Endodermal cell (in vitro differentiated cells): ENCODE results near the gene CRTAC1. TPM values are rescaled to one million over a fixed set of nuclear protein-coding genes. Genes with fewer than 3 reads are reported as not detected.

Source experiments
- DNase-seq: peaks from one replicate; pipeline ENCODE4 v3.0.0-alpha.2; 2017
- H3K27ac ChIP-seq: 2 replicates; pipeline ENCODE4 v1.5.1; 2013; ENCODE audit warnings: mild to moderate bottlenecking, low read depth, low read length, moderate library complexity
- H3K27me3 ChIP-seq: 2 replicates; pipeline ENCODE4 v1.6.1; 2013; ENCODE audit warnings: mild to moderate bottlenecking, low read length, moderate library complexity; ENCODE audit not compliant: insufficient read depth, control insufficient read depth, poor library complexity, severe bottlenecking
- H3K36me3 ChIP-seq: 2 replicates; pipeline ENCODE4 v1.7.0; 2013; ENCODE audit warnings: mild to moderate bottlenecking, low read length, moderate library complexity; ENCODE audit not compliant: control insufficient read depth, insufficient read depth
- H3K4me1 ChIP-seq: one replicate; pipeline ENCODE4 v1.7.0; 2013; ENCODE audit warnings: low read length; ENCODE audit not compliant: control insufficient read depth, insufficient read depth
- H3K4me3 ChIP-seq: 2 replicates; pipeline ENCODE4 v1.5.1; 2013; ENCODE audit warnings: mild to moderate bottlenecking, low read length, moderate library complexity
- H3K9ac ChIP-seq: 2 replicates; pipeline ENCODE4 v1.6.1; 2013; ENCODE audit warnings: mild to moderate bottlenecking, low read length, moderate library complexity; ENCODE audit not compliant: poor library complexity, severe bottlenecking; ENCODE audit errors: extremely low read depth
- H3K9me3 ChIP-seq: 2 replicates; pipeline ENCODE4 v1.6.1; 2013; ENCODE audit warnings: mild to moderate bottlenecking, low read length, moderate library complexity; ENCODE audit not compliant: control insufficient read depth
- H3K27ac Mint-ChIP-seq: 2 replicates; pipeline ENCODE4 v1.8.0; 2020; ENCODE audit warnings: mixed read lengths
- H3K27me3 Mint-ChIP-seq: 2 replicates; pipeline ENCODE4 v1.8.0; 2021; ENCODE audit warnings: mild to moderate bottlenecking, mixed read lengths; ENCODE audit not compliant: insufficient read depth
- H3K36me3 Mint-ChIP-seq: 2 replicates; pipeline ENCODE4 v1.8.0; 2020; ENCODE audit warnings: low read depth, mixed read lengths
- H3K4me1 Mint-ChIP-seq: 2 replicates; pipeline ENCODE4 v1.8.0; 2020; ENCODE audit warnings: mixed read lengths
- H3K4me3 Mint-ChIP-seq: 2 replicates; pipeline ENCODE4 v1.8.0; 2020; ENCODE audit warnings: mild to moderate bottlenecking, moderate library complexity, mixed read lengths
- H3K9me3 Mint-ChIP-seq: 2 replicates; pipeline ENCODE4 v1.8.0; 2020; ENCODE audit warnings: mild to moderate bottlenecking, mixed read lengths
- WGBS, 2 experiments: methylation state at CpG; one replicate each; pipeline versions ENCODE4 v1.1.5 to v1.1.7; 2013; ENCODE audit warnings: missing lambda C conversion rate in 2 of 2, mixed read lengths in 1 of 2; ENCODE audit not compliant: insufficient coverage in 1 of 2, insufficient read length in 1 of 2; 5-methylcytosine and 5-hydroxymethylcytosine counted together
- total RNA-seq, 2 donors: library from RNA; stranded (reverse); fragmentation: NEBNext Ultra II Directional in 1 of 2; extraction: Animal tissue kit (Norgen Biotek cat#: 25700) in 1 of 2; gene quantifications; 2 replicates in 1 of 2; 3 replicates in 1 of 2; pipeline ENCODE4 v1.2.1, GENCODE V29; 2021
- TF ChIP-seq, protein P1 (sequence below): fragments of 200-600 bp; sonication (generic); conservative IDR thresholded peaks from 2 replicates; pipeline ENCODE4 v1.5.0; 2021; ENCODE audit warnings: antibody characterized with exemption, mild to moderate bottlenecking

CRTAC1 gene
- total RNA-seq, 2 donors from 2014 or later, result 0.13 to 0.24 TPM

DNA sequence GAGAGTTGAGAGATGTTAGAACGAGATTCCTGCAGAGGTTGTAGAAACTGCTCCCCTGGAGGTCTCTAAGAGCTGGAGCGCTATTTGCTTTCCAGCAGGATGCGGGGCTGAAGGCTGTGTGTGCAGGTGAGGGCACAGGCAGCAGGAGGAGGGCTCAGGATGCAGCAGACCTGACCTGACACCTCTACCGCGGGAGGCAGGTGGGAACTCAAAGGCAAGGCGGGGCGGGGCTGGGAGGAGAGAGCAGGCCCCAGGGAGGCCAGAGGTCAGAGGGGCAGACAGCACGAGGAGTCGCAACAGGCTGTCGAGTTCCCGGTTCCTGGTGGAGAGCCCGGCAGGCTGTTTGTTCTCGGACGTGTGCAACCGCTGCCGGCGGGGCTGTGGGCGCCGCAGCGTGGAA lies 7.9 kb upstream of the CRTAC1 start:
- Mint-ChIP-seq H3K4me1 (peaks cover 17% of the 10 kb centered on the region), H3K9me3 (no peaks in the 10 kb centered on the region), H3K27me3 (peaks cover 90% of the 10 kb centered on the region), H3K27ac (no peak overlapping the region), H3K4me3 (no peak overlapping the region), H3K36me3 (no peaks in the 10 kb centered on the region)
- Histone ChIP-seq H3K4me3 (no peak overlapping the region), H3K36me3 (no peaks in the 10 kb centered on the region), H3K27me3 (peaks cover 83% of the 10 kb centered on the region), H3K9ac (no peak overlapping the region), H3K27ac (no peak overlapping the region), H3K9me3 (no peaks in the 10 kb centered on the region), H3K4me1 (no peaks in the 10 kb centered on the region)
- TF ChIP-seq, protein P1, sequence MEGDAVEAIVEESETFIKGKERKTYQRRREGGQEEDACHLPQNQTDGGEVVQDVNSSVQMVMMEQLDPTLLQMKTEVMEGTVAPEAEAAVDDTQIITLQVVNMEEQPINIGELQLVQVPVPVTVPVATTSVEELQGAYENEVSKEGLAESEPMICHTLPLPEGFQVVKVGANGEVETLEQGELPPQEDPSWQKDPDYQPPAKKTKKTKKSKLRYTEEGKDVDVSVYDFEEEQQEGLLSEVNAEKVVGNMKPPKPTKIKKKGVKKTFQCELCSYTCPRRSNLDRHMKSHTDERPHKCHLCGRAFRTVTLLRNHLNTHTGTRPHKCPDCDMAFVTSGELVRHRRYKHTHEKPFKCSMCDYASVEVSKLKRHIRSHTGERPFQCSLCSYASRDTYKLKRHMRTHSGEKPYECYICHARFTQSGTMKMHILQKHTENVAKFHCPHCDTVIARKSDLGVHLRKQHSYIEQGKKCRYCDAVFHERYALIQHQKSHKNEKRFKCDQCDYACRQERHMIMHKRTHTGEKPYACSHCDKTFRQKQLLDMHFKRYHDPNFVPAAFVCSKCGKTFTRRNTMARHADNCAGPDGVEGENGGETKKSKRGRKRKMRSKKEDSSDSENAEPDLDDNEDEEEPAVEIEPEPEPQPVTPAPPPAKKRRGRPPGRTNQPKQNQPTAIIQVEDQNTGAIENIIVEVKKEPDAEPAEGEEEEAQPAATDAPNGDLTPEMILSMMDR, result peak; percentile 25
- DNase-seq, result peak; percentile 93
- WGBS, 2 experiments, result 19 to 33% methylated on average over 8 to 20 of the region's 20 CpGs

GRCh38 chr10:98035599-98035998 lies 5.2 kb upstream of the CRTAC1 start:
- Histone ChIP-seq H3K9ac (no peak overlapping the region), H3K4me1 (no peaks in the 10 kb centered on the region), H3K9me3 (no peaks in the 10 kb centered on the region), H3K27me3 (peaks cover 98% of the 10 kb centered on the region), H3K36me3 (no peaks in the 10 kb centered on the region), H3K4me3 (no peak overlapping the region), H3K27ac (no peak overlapping the region)
- WGBS, 2 experiments, result 0 to 36% methylated on average over 1 of the region's 1 CpG
- DNase-seq, result no peak
- H3K4me1 Mint-ChIP-seq, result peaks cover 10% of the 10 kb centered on the region
- H3K36me3 Mint-ChIP-seq, result no peaks in the 10 kb centered on the region
- H3K27me3 Mint-ChIP-seq, result peaks cover 96% of the 10 kb centered on the region
- no peak overlapping the region for H3K27ac Mint-ChIP-seq
- H3K4me3 Mint-ChIP-seq, result no peak overlapping the region
- TF ChIP-seq, protein P1, result no peak
- no peaks in the 10 kb centered on the region for H3K9me3 Mint-ChIP-seq

- H3K9me3 ChIP-seq, result no peaks in the 10 kb centered on the region
- peaks cover 93% of the 10 kb centered on the region for H3K27me3 Mint-ChIP-seq
- peaks cover 5% of the 10 kb centered on the region for H3K4me1 ChIP-seq
- H3K4me1 Mint-ChIP-seq, result peaks cover 9% of the 10 kb centered on the region
- DNase-seq, result no peak
- H3K27me3 ChIP-seq, result peaks cover 97% of the 10 kb centered on the region
- TF ChIP-seq, protein P1, result no peak
- H3K27ac Mint-ChIP-seq, result no peak overlapping the region
- no peak overlapping the region for H3K27ac ChIP-seq
- no peak overlapping the region for H3K4me3 Mint-ChIP-seq
- H3K36me3 ChIP-seq, result no peaks in the 10 kb centered on the region
- H3K36me3 Mint-ChIP-seq, result no peaks in the 10 kb centered on the region
- H3K9ac ChIP-seq, result no peak overlapping the region
- no peaks in the 10 kb centered on the region for H3K9me3 Mint-ChIP-seq
- no peak overlapping the region for H3K4me3 ChIP-seq
- 74 to 79% methylated on average over 2 to 3 of the region's 3 CpGs for WGBS, 2 experiments
Observed at GRCh38 chr10:98033515-98033914, 3.1 kb upstream of the CRTAC1 start.
